Measurements from ENCODE around the gene ADAMTS17. TPM values are rescaled to one million over a fixed set of nuclear protein-coding genes. Genes with fewer than 3 reads are reported as not detected.

ADAMTS17 gene
- total RNA-seq, 1 donor from 2014 or later: 0.47 TPM

DNA sequence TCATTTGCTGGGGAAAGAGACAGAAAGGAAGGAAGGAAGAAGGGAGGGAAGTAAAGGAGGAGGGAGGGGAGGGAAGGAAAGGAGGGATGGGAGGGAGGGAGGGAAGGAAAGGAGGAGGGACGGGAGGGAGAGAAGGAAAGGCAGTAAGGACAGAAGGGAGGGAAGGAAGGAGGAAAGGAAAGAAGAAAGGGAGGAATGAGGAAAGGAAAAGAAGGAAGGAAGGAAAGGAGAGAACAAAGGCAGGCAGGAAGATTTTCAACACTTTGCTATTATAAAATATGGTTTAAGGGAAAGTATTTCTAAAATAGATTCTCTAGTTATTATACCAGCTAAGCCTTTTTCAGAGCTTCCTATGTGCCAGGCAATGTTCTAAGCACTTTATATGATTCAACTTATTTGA is 330.5 kb downstream of the ADAMTS17 start:
- Mint-ChIP-seq H3K4me1 (no peaks in the 10 kb centered on the region), H3K36me3 (ENCODE audit: low read depth) (no peaks in the 10 kb centered on the region), H3K9me3 (no peaks in the 10 kb centered on the region), H3K27me3 (peaks cover 5% of the 10 kb centered on the region), H3K4me3 (no peak overlapping the region), H3K27ac (no peak overlapping the region)
- DNase-seq: no peak
- intact Hi-C loops (cut with micrococcal nuclease): no loop called here

DNA sequence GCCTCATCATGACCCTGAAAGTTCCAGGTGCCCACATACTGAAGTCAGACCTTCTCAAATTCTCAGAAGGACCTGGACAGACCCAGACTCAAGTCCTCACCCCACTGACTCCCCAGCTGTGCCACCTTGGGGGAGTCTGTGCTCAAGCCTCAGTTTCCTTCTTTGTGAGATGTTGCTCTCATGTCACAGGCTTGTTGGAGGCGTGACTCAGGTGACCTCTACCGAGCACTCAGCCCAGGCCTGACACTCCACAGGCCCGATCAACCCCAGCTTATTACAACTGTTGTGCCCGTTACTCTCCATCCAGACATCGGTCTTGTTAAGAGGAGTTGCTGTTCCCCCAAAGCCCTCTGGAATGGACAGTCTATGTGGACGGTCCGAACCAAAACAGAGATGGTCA is 332.4 kb downstream of the ADAMTS17 start:
- no peaks in the 10 kb centered on the region for H3K9me3 Mint-ChIP-seq
- no peaks in the 10 kb centered on the region for H3K4me1 Mint-ChIP-seq
- DNase-seq: no peak
- no peaks in the 10 kb centered on the region for H3K36me3 Mint-ChIP-seq (ENCODE audit: low read depth)
- peaks cover 5% of the 10 kb centered on the region for H3K27me3 Mint-ChIP-seq
- intact Hi-C loops (cut with micrococcal nuclease): no loop called here
- no peak overlapping the region for H3K4me3 Mint-ChIP-seq
- H3K27ac Mint-ChIP-seq: no peak overlapping the region

DNA sequence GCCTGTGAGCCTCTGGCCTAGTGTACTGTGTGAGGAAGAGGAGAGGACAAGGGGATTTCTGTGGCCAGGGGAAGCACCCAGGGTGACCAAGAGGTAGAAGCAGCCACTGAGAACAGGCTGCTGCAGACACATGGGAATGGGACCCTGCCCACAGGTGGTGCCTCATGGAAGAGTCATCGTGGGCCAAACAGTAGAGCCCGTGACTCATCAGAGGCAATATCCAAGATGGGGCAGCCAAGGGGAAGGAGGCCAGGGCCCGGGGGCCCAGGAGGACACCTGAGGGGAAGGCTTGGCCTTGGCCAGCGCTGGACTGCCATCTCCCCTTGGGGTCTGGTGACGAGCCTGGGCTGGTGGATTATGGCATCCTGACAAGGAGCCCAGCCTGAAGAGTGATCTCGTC is 333.5 kb downstream of the ADAMTS17 start:
- H3K27me3 Mint-ChIP-seq: peaks cover 5% of the 10 kb centered on the region
- no peak for DNase-seq
- H3K4me1 Mint-ChIP-seq: no peaks in the 10 kb centered on the region
- no peaks in the 10 kb centered on the region for H3K9me3 Mint-ChIP-seq
- no peaks in the 10 kb centered on the region for H3K36me3 Mint-ChIP-seq (ENCODE audit: low read depth)
- intact Hi-C loops (cut with micrococcal nuclease): no loop called here
- no peak overlapping the region for H3K27ac Mint-ChIP-seq
- no peak overlapping the region for H3K4me3 Mint-ChIP-seq

DNA sequence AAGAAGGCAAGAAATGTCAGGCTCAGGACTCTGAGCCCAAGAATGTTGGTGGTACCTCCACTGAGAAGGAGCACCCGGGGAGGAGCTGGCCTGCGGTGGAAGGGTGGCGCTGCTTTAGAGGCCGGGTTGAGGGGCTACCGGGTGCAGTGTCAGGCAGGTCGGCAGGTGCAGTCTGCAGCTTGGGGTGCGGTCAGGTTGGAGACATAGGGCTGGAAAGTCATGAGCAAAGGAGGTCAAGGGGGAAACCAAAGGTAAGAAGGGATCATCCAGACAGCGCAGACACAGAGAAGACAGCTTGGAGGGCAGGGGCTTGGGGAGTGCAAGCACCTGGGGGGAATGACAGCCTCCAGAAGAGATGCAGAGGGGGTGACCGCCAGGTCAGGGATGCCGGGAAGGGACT is 334.2 kb downstream of the ADAMTS17 start:
- Mint-ChIP-seq H3K27ac (no peak overlapping the region), H3K4me1 (no peaks in the 10 kb centered on the region), H3K9me3 (no peaks in the 10 kb centered on the region), H3K4me3 (no peak overlapping the region), H3K36me3 (ENCODE audit: low read depth) (no peaks in the 10 kb centered on the region), H3K27me3 (peaks cover 1% of the 10 kb centered on the region)
- DNase-seq: no peak
- intact Hi-C loops (cut with micrococcal nuclease): no loop called here

DNA sequence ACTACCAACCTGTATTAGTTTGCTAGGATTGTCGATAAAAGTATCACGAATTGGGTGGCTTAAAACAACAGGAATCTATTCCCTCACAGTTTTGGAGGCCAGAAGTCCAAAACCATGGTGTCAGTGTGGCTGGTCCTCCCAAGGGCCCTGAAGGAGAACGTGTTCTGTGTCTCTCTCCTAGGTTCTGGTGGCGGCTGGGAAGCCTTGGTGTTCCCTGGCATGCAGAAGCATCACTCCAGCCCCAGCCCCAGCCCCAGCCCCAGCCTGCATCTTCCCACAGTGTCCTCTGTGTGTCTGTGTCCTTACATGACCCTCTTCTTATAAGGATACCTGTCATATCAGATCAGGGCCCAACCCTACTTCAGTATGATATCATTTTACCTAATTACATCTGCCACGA is 336.1 kb downstream of the ADAMTS17 start:
- no peak overlapping the region for H3K4me3 Mint-ChIP-seq
- H3K4me1 Mint-ChIP-seq: no peaks in the 10 kb centered on the region
- no peaks in the 10 kb centered on the region for H3K36me3 Mint-ChIP-seq (ENCODE audit: low read depth)
- no peaks in the 10 kb centered on the region for H3K27me3 Mint-ChIP-seq
- no peak overlapping the region for H3K27ac Mint-ChIP-seq
- H3K9me3 Mint-ChIP-seq: no peaks in the 10 kb centered on the region
- intact Hi-C loops (cut with micrococcal nuclease): no loop called here
- DNase-seq: no peak

DNA sequence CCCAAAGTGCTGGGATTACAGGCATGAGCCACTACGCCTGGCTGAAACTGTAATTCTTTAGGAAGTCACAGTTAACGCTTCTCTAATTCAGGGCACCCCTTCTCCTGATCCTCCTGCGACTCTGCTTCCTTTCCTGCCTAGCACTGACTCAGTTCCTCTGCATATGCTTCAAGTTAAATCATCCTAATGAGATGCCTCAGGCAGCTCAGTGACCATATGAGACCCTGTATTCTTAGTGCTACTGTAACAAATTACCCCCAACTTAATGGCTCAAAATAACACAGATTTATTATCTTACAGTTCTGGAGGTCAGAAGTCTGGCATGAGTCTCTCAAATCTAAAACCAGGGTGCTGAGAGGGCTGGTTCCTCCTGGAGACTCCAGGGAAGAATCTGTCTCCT is 336.8 kb downstream of the ADAMTS17 start:
- no peak overlapping the region for H3K27ac Mint-ChIP-seq
- H3K27me3 Mint-ChIP-seq: no peaks in the 10 kb centered on the region
- DNase-seq: no peak
- no peaks in the 10 kb centered on the region for H3K9me3 Mint-ChIP-seq
- H3K4me3 Mint-ChIP-seq: no peak overlapping the region
- intact Hi-C loops (cut with micrococcal nuclease): no loop called here
- H3K4me1 Mint-ChIP-seq: no peaks in the 10 kb centered on the region
- H3K36me3 Mint-ChIP-seq (ENCODE audit: low read depth): no peaks in the 10 kb centered on the region

DNA sequence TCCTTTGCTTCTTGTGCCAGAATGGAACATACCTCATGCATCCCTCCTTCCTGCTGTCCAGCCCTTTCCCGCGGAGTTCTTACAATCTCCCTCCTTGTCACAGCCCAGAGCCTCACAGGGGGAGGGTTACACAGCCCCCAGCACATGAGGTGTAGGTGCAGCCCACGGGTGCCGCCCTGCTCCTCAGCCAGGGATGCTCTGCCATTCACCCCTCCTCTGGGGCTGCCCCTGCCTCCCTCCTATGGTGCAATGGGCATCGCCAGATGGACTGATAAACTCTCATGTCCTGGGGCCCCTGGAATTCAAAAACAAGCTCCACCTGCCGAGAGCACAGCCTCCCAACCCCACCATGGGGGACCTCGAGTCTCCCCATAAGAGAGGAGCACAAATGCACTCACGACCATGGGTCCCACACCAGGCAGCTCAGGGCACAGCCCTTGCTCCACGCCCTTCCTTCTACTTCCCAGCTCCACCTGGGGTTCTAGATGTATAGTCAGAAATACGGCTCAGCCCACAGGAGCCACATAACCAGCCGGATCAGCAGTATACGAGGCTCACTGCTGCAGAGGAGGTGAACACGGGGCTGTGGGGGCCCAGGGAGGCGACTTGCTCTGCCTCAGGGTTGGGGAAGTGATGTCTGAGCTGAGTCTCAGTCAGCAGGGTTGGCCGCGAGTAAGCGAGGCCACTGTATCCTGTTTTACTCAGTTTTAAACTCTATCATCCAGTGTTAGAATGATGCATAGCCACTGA is 338.8 kb downstream of the ADAMTS17 start:
- DNase-seq: no peak
- no peak overlapping the region for H3K27ac Mint-ChIP-seq
- H3K4me3 Mint-ChIP-seq: no peak overlapping the region
- H3K4me1 Mint-ChIP-seq: no peaks in the 10 kb centered on the region
- H3K9me3 Mint-ChIP-seq: no peaks in the 10 kb centered on the region
- intact Hi-C loops (cut with micrococcal nuclease): no loop called here
- H3K27me3 Mint-ChIP-seq: no peaks in the 10 kb centered on the region
- H3K36me3 Mint-ChIP-seq (ENCODE audit: low read depth): no peaks in the 10 kb centered on the region

DNA sequence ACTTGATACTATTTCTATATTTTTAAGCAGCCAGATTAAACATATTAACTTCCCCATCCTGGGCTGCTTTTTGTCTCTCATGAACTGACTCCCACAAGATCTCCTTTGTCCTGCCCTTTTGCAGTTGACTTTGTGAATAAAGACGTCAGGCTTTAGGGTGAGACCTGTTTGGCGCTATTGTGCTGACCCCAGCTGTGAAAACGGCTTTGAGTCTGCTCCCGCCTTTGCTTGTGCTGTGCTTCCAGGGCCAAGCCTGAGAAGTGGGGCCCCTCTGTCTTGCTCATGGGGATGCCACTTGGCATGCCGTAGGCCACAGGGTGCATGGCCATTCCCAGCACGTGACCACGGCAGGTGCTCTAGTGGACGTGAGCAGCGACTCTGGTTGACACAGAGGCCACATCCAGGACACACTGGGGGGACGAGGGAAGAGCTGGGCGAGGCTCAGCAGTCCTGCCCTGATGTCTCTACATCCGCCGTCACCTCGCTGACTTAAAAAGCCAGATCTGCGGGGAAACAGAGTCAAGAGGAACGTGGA is 339.6 kb downstream of the ADAMTS17 start:
- no peaks in the 10 kb centered on the region for H3K4me1 Mint-ChIP-seq
- intact Hi-C loops (cut with micrococcal nuclease): no loop called here
- H3K4me3 Mint-ChIP-seq: no peak overlapping the region

DNA sequence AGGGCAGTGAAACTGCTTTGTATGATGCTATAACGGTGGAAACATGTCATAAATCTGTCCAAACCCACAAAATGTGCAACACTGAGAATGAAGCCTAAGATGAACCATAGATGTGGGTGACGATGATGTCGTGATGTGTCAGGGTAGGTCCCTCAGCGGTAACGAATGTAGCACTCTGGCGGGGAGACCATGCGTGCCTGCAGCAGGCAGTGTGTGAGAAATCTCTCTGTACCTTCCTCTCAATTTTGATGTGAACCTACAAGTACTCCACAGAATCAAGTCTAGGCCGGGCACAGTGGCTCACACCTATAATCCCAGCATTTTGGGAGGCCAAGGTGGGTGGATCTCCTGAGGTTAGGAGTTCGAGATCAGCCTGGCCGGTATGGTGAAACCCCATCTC is 340.4 kb downstream of the ADAMTS17 start:
- no peaks in the 10 kb centered on the region for H3K36me3 Mint-ChIP-seq (ENCODE audit: low read depth)
- no peaks in the 10 kb centered on the region for H3K4me1 Mint-ChIP-seq
- no peak overlapping the region for H3K4me3 Mint-ChIP-seq
- H3K27ac Mint-ChIP-seq: no peak overlapping the region
- intact Hi-C loops (cut with micrococcal nuclease): no loop called here
- no peaks in the 10 kb centered on the region for H3K27me3 Mint-ChIP-seq
- H3K9me3 Mint-ChIP-seq: no peaks in the 10 kb centered on the region
- no peak for DNase-seq

More for the DNA sequence above, 339.6 kb downstream of the ADAMTS17 start:
- H3K27ac Mint-ChIP-seq: no peak overlapping the region
- no peaks in the 10 kb centered on the region for H3K27me3 Mint-ChIP-seq
- H3K9me3 Mint-ChIP-seq: no peaks in the 10 kb centered on the region
- no peak for DNase-seq
- H3K36me3 Mint-ChIP-seq (ENCODE audit: low read depth): no peaks in the 10 kb centered on the region

DNA sequence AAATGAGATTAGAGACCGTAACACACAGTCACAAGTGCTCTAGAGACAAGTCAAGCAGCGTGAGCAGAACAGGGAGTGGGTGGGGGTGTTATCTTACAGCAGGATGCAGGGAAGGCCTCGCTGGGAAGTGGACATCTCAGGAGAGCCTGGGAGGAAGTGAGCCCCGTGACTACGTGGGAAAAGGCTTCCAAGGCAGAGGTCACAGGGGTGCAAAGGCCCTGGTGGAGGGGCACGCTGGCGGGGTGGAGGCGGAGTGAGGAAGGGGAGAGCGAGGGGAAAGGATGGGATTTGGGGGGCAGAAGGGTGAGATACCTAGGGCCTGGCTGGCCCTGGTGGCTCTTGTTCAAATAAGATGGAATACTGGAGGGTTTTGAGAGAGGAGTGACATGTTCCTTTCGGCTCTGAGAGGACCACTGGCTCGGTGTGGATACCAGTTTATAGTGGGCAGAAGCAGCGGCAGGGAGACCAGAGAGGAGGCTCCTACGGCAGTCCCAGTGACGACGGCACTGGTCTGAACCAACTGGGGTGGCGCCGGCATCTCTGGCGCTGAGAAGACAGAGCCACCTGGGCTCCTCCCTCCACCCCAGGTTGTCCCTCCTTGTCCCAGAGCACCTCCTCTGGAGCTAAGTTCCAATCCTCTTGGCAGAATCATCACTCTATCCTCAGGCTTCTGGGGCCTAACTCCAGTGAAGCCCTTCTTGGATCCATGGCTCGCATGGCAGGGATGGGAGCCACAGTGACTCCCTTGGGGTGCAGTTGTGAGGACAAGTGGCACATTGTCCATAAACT is 342.3 kb downstream of the ADAMTS17 start:
- no peak overlapping the region for H3K27ac Mint-ChIP-seq
- H3K36me3 Mint-ChIP-seq (ENCODE audit: low read depth): no peaks in the 10 kb centered on the region
- no peaks in the 10 kb centered on the region for H3K9me3 Mint-ChIP-seq
- intact Hi-C loops (cut with micrococcal nuclease): no loop called here
- H3K4me1 Mint-ChIP-seq: no peaks in the 10 kb centered on the region
- DNase-seq: no peak
- no peak overlapping the region for H3K4me3 Mint-ChIP-seq
- H3K27me3 Mint-ChIP-seq: no peaks in the 10 kb centered on the region

DNA sequence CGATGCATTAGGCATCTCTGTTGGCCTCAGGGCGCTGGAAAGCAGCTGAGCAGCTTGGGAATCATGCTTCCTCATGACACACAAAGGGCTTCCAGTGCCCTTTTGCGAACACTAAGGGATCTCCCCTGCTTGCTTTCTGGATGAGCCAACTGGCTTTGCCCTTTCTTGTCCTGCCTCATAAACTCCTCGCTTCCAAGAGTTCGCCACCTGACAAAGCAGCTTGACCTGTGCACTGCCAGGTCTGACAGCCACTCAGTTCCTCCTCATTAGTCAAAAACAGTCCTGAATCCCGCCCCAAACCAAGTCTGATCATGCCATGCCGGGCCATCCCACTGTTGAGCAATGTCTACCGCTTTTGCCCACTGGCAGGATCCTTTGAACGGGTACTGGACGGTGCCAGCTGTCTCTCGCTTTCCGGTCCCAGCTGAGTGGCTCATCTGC is 343.1 kb downstream of the ADAMTS17 start:
- DNase-seq: no peak
- no peaks in the 10 kb centered on the region for H3K36me3 Mint-ChIP-seq (ENCODE audit: low read depth)
- no peak overlapping the region for H3K27ac Mint-ChIP-seq
- H3K4me1 Mint-ChIP-seq: no peaks in the 10 kb centered on the region
- intact Hi-C loops (cut with micrococcal nuclease): no loop called here
- no peaks in the 10 kb centered on the region for H3K9me3 Mint-ChIP-seq
- no peak overlapping the region for H3K4me3 Mint-ChIP-seq
- H3K27me3 Mint-ChIP-seq: no peaks in the 10 kb centered on the region

DNA sequence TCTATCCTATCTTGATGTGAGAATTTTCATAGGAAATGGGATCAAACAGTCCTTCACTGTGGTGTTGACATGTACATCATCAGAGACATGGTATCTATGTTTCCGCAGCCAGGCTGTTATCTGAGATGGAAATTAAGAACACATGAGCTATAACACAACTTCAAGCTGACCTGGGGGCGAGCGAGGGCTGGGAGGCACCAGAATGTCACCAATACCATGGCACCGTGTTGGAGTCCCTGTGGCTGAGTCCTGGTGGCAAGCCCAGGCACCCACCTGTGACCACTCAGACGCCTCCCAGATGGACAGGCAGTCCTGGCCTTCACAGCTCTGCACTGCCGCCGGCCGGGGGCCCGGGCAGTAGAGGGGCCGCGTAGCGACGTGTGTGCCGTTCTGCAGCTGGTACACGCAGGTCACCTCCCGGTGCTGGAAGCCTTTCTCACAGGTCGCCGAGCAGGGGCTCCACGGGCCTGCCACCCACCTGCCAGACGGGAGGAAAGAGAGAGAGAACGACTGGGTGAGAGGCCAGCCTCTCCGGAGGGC is 344.6 kb downstream of the ADAMTS17 start:
- intact Hi-C loops (cut with micrococcal nuclease): no loop called here
- Mint-ChIP-seq H3K9me3 (no peaks in the 10 kb centered on the region), H3K27me3 (no peaks in the 10 kb centered on the region), H3K36me3 (ENCODE audit: low read depth) (no peaks in the 10 kb centered on the region), H3K4me1 (no peaks in the 10 kb centered on the region), H3K4me3 (no peak overlapping the region), H3K27ac (no peak overlapping the region)
- DNase-seq: no peak

DNA sequence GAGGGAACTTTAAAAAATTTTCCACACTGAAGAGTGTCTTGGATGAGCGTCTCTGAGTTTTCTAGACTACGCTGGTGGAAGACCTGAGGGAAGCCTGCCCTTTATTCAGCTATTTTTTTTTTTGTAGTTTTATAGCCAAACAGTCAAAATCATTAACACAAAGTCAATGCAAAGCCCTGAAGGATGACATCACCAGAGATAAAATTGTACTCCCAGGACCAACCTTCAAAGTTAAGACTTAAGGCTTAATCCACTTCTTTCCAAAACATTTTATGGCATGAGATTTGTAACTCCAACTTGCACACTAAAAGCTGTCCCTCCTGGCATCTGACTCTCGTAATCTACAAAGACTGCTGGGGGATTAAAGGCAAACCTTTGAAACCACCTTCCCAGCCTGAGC is 345.1 kb downstream of the ADAMTS17 start:
- H3K9me3 Mint-ChIP-seq: no peaks in the 10 kb centered on the region
- H3K36me3 Mint-ChIP-seq (ENCODE audit: low read depth): no peaks in the 10 kb centered on the region
- H3K27me3 Mint-ChIP-seq: no peaks in the 10 kb centered on the region
- no peak for DNase-seq
- H3K4me1 Mint-ChIP-seq: no peaks in the 10 kb centered on the region
- intact Hi-C loops (cut with micrococcal nuclease): no loop called here
- H3K27ac Mint-ChIP-seq: no peak overlapping the region
- no peak overlapping the region for H3K4me3 Mint-ChIP-seq

DNA sequence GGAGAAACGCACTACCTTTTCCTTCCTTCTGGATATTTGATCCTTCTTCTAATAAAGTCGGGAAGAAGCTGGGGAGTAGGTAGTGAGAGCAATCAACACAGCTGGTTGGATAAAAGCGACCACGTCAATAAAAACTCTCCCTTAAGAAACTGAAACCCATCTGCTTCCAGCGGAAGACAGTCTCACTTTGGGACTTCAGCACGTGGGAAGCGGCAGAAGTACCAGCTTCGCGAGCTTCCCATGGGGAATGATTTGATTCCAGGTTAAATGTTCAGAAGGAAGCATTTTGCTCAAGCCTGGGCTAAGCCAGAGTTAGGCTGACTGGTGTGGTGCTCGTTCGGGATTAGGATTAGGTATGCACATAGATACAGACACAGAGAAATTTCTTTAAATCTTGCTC is 346.2 kb downstream of the ADAMTS17 start:
- intact Hi-C loops (cut with micrococcal nuclease): no loop called here
- DNase-seq: no peak
- no peak overlapping the region for H3K27ac Mint-ChIP-seq
- H3K36me3 Mint-ChIP-seq (ENCODE audit: low read depth): no peaks in the 10 kb centered on the region
- H3K27me3 Mint-ChIP-seq: no peaks in the 10 kb centered on the region
- no peak overlapping the region for H3K4me3 Mint-ChIP-seq
- no peaks in the 10 kb centered on the region for H3K4me1 Mint-ChIP-seq
- H3K9me3 Mint-ChIP-seq: no peaks in the 10 kb centered on the region

Data from activated CD4-positive, alpha-beta T cell treated with anti-CD3 and anti-CD28 coated beads, Interleukin-2, amount 10 ng/mL, durations not matched to agents 24 days and 14 days (primary cell).